GM12891 (cell line): ENCODE data around the gene MIEF1.

Source experiments
- POLR2AphosphoS5 ChIP-seq: IDR thresholded peaks from 2 replicates; pipeline ENCODE4 v1.6.1; 2011; ENCODE audit warnings: low read depth, low read length, control low read depth
- TAF1 ChIP-seq: IDR thresholded peaks from 2 replicates; pipeline ENCODE4 v1.6.1; 2011; ENCODE audit warnings: low read depth, low read length, control low read depth

GRCh38 chr22:39515266-39516050, 13.4 kb downstream of the MIEF1 start:
- TF ChIP-seq TAF1 (no peak), POLR2AphosphoS5 (no peak)
